Measurements from ENCODE around the gene HACD3. TPM values are rescaled to one million over a fixed set of nuclear protein-coding genes. Genes with fewer than 3 reads are reported as not detected.

The HACD3 gene
- total and polyA plus RNA-seq, 9 of the 15 experiments (the other 6 are each of a cell fraction or from before 2014, with no cell fraction given), result 48.1 to 117 (median 72.8) TPM

DNA sequence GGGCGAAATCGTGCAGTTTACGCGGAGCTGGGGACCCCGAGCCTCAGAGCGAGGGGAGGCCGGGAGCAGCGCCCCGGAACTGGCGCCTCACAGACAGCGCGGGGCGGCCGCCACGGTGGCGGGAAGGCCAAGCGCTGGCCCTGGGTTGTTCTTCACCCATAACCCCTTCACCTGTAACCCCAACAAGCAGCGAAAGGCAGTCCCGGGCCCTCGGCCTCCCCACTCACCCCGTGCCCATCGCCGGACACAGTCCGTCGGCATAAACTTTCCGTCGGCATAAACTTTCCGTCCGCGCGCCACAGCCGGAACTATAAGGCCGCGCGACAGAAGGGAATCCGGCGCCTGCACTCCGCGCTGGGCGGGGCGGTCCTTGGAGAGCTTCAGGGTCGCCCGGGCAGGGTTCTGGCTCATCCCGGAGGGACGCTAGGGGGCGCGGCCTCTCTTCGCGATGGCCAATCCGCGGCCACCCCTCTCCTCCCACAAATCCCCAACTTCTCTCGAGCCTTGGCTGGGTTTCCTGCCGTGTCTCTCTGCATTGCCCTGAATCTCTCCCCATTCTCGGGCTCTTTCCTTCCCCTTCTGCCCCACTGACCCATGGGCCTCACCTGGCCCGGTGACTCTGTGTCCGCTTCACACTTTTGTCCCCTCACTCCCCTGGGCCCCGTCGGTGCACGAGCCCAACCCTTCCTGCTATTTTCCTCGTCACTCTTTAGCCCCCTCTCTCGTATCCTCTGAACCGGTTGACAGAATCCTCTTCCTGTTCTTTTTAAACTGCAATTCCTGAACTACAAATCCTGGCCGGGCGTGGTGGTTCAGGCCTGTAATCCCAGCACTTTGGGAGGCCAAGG is 80.8 kb downstream of the HACD3 start, which contains the start of gene INTS14 (continued):
- no peak; the same call in 1 of the 2 replicates for TF ChIP-seq RUNX1 (IDR thresholded peaks at IDR 0.05; ENCODE audit: low read depth)
- TF ChIP-seq SIN3B (IDR thresholded peaks at IDR 0.05; ENCODE audit: low read depth), result peak; percentile 95
- TF ChIP-seq KDM4B (IDR thresholded peaks at IDR 0.05; ENCODE audit: borderline replicate concordance in 2 of 2, low read depth in 1 of 2), result peak in 1 of 2 experiments; percentile 82; a peak in 1 of 4 replicates
- TF ChIP-seq C11orf30 (IDR thresholded peaks at IDR 0.05; ENCODE audit: low read depth), result peak; percentile 98
- TF ChIP-seq, protein P1, sequence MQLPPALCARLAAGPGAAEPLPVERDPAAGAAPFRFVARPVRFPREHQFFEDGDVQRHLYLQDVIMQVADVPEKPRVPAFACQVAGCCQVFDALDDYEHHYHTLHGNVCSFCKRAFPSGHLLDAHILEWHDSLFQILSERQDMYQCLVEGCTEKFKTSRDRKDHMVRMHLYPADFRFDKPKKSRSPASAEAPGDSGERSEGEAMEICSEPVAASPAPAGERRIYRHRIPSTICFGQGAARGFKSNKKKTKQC (CRISPR knock-in tag; IDR thresholded peaks at IDR 0.05), result no peak
- TF ChIP-seq, protein P2, sequence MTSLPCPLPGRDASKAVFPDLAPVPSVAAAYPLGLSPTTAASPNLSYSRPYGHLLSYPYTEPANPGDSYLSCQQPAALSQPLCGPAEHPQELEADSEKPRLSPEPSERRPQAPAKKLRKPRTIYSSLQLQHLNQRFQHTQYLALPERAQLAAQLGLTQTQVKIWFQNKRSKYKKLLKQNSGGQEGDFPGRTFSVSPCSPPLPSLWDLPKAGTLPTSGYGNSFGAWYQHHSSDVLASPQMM (CRISPR knock-in tag; IDR thresholded peaks at IDR 0.05), result no peak
- TF ChIP-seq, protein P3, sequence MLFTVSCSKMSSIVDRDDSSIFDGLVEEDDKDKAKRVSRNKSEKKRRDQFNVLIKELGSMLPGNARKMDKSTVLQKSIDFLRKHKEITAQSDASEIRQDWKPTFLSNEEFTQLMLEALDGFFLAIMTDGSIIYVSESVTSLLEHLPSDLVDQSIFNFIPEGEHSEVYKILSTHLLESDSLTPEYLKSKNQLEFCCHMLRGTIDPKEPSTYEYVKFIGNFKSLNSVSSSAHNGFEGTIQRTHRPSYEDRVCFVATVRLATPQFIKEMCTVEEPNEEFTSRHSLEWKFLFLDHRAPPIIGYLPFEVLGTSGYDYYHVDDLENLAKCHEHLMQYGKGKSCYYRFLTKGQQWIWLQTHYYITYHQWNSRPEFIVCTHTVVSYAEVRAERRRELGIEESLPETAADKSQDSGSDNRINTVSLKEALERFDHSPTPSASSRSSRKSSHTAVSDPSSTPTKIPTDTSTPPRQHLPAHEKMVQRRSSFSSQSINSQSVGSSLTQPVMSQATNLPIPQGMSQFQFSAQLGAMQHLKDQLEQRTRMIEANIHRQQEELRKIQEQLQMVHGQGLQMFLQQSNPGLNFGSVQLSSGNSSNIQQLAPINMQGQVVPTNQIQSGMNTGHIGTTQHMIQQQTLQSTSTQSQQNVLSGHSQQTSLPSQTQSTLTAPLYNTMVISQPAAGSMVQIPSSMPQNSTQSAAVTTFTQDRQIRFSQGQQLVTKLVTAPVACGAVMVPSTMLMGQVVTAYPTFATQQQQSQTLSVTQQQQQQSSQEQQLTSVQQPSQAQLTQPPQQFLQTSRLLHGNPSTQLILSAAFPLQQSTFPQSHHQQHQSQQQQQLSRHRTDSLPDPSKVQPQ (CRISPR knock-in tag; IDR thresholded peaks at IDR 0.05; ENCODE audit: borderline replicate concordance), result no peak
- TF ChIP-seq, protein P4, sequence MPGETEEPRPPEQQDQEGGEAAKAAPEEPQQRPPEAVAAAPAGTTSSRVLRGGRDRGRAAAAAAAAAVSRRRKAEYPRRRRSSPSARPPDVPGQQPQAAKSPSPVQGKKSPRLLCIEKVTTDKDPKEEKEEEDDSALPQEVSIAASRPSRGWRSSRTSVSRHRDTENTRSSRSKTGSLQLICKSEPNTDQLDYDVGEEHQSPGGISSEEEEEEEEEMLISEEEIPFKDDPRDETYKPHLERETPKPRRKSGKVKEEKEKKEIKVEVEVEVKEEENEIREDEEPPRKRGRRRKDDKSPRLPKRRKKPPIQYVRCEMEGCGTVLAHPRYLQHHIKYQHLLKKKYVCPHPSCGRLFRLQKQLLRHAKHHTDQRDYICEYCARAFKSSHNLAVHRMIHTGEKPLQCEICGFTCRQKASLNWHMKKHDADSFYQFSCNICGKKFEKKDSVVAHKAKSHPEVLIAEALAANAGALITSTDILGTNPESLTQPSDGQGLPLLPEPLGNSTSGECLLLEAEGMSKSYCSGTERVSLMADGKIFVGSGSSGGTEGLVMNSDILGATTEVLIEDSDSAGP (CRISPR knock-in tag; IDR thresholded peaks at IDR 0.05), result no peak
- TF ChIP-seq SIRT6 (IDR thresholded peaks at IDR 0.05; ENCODE audit: low read depth, low read length), result no peak
- peak; percentile 24 for TF ChIP-seq ZFP36 (IDR thresholded peaks at IDR 0.05; ENCODE audit: low read depth, low read length, partially characterized antibody)
- no peak for TF ChIP-seq ZNF184 (CRISPR knock-in tag; IDR thresholded peaks at IDR 0.05)
- no peak for TF ChIP-seq ASH1L (IDR thresholded peaks at IDR 0.05; ENCODE audit: borderline replicate concordance, low read depth, partially characterized antibody)
- TF ChIP-seq YY1 (IDR thresholded peaks at IDR 0.05; ENCODE audit: borderline replicate concordance in 1 of 3, control insufficient read depth in 1 of 3, extremely low read depth in 1 of 3, insufficient read depth in 3 of 3, insufficient read length in 1 of 3, insufficient replicate concordance in 2 of 3, low read depth in 1 of 3, low read length in 2 of 3), result peak in 2 of 3 experiments; percentile 87 to 88
- TF ChIP-seq, protein P5, sequence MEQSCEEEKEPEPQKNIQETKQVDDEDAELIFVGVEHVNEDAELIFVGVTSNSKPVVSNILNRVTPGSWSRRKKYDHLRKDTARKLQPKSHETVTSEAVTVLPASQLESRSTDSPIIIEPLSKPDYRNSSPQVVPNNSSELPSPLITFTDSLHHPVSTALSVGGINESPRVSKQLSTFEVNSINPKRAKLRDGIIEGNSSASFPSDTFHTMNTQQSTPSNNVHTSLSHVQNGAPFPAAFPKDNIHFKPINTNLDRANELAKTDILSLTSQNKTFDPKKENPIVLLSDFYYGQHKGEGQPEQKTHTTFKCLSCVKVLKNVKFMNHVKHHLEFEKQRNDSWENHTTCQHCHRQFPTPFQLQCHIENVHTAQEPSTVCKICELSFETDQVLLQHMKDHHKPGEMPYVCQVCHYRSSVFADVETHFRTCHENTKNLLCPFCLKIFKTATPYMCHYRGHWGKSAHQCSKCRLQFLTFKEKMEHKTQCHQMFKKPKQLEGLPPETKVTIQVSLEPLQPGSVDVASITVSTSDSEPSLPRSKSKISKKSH (CRISPR knock-in tag; IDR thresholded peaks at IDR 0.05), result no peak
- TF ChIP-seq, protein P6, sequence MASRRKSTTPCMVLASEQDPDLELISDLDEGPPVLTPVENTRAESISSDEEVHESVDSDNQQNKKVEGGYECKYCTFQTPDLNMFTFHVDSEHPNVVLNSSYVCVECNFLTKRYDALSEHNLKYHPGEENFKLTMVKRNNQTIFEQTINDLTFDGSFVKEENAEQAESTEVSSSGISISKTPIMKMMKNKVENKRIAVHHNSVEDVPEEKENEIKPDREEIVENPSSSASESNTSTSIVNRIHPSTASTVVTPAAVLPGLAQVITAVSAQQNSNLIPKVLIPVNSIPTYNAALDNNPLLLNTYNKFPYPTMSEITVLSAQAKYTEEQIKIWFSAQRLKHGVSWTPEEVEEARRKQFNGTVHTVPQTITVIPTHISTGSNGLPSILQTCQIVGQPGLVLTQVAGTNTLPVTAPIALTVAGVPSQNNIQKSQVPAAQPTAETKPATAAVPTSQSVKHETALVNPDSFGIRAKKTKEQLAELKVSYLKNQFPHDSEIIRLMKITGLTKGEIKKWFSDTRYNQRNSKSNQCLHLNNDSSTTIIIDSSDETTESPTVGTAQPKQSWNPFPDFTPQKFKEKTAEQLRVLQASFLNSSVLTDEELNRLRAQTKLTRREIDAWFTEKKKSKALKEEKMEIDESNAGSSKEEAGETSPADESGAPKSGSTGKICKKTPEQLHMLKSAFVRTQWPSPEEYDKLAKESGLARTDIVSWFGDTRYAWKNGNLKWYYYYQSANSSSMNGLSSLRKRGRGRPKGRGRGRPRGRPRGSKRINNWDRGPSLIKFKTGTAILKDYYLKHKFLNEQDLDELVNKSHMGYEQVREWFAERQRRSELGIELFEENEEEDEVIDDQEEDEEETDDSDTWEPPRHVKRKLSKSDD (conservative IDR thresholded peaks at IDR 0.05; ENCODE audit: low read length), result 0 out of 2 replicates have a peak, but pooled peaks have one; percentile 8

All from K562 (cell line).